ENCODE results near the gene SULT4A1. TPM values are rescaled to one million over a fixed set of nuclear protein-coding genes. Genes with fewer than 3 reads are reported as not detected.

The SULT4A1 gene
- total RNA-seq, 1 donor from 2014 or later, result 0.27 TPM

GRCh38 chr22:43783777-43784176 lies 78.5 kb downstream of the SULT4A1 start:
- DNase-seq (ENCODE audit: low spot score) (no peak), ATAC-seq (no peak)
- intact Hi-C loops (cut with DNase I), result no loop called here

GRCh38 chr22:43782448-43782847 lies 79.9 kb downstream of the SULT4A1 start:
- ATAC-seq, result no peak
- intact Hi-C loops (cut with DNase I), result no loop called here
- DNase-seq (ENCODE audit: low spot score), result no peak

- intact Hi-C loops (cut with DNase I), result no loop called here
- ATAC-seq (no peak), DNase-seq (ENCODE audit: low spot score) (no peak)
Measured at GRCh38 chr22:43777286-43777685, 85.0 kb downstream of the SULT4A1 start.

GRCh38 chr22:43776081-43776670 lies 86.1 kb downstream of the SULT4A1 start:
- intact Hi-C loops (cut with DNase I), result no loop called here
- no peak for ATAC-seq
- DNase-seq (ENCODE audit: low spot score), result no peak

Other genes starting within 250 kb of the SULT4A1 start
- gene EFCAB6, start 50.2 kb downstream of the SULT4A1 start, total RNA-seq, result 4.4 TPM
- gene PNPLA5, start 29.5 kb upstream of the SULT4A1 start, total RNA-seq, result not detected
- 7.8 TPM for gene PNPLA3, start 61.3 kb upstream of the SULT4A1 start, total RNA-seq
- 28.0 TPM for gene SAMM50, start 92.9 kb upstream of the SULT4A1 start, total RNA-seq
- gene PARVB, start 161.8 kb upstream of the SULT4A1 start, total RNA-seq, result 38.2 TPM